ENCODE results near the gene GJC2. TPM values are rescaled to one million over a fixed set of nuclear protein-coding genes. Genes with fewer than 3 reads are reported as not detected.
"Not testable (repeated sequence)": the region's sequence is repeated elsewhere in the genome, so short reads cannot be mapped to it uniquely, and the experiment has no call there.

The GJC2 gene
- total RNA-seq, 1 donor from 2014 or later = 2.8 TPM

GRCh38 chr1:228173528-228174481, 24.1 kb downstream of the GJC2 start:
- DNase-seq (ENCODE audit: low spot score) = not testable (repeated sequence)

- DNase-seq (ENCODE audit: low spot score) = no peak
These were observed 25.0 kb downstream of the GJC2 start for GRCh38 chr1:228174482-228175315.

GRCh38 chr1:228175316-228176023, 25.7 kb downstream of the GJC2 start:
- no peak for DNase-seq (ENCODE audit: low spot score)

GRCh38 chr1:228176024-228176395, 26.3 kb downstream of the GJC2 start:
- DNase-seq (ENCODE audit: low spot score) = no peak

- DNase-seq (ENCODE audit: low spot score) = no peak
These were observed 26.9 kb downstream of the GJC2 start for GRCh38 chr1:228176461-228177182.

- DNase-seq (ENCODE audit: low spot score) = no peak
These were observed 27.4 kb downstream of the GJC2 start for GRCh38 chr1:228177183-228177475.

GRCh38 chr1:228177721-228178710, 28.3 kb downstream of the GJC2 start:
- no peak for DNase-seq (ENCODE audit: low spot score)

GRCh38 chr1:228178737-228179684, 29.3 kb downstream of the GJC2 start:
- DNase-seq (ENCODE audit: low spot score) = no peak

- no peak for DNase-seq (ENCODE audit: low spot score)
These were observed 30.7 kb downstream of the GJC2 start for GRCh38 chr1:228180271-228180958.

GRCh38 chr1:228180959-228181644, 31.4 kb downstream of the GJC2 start:
- no peak for DNase-seq (ENCODE audit: low spot score)

GRCh38 chr1:228181645-228182034, 31.9 kb downstream of the GJC2 start:
- DNase-seq (ENCODE audit: low spot score) = no peak

- DNase-seq (ENCODE audit: low spot score) = no peak
These were observed 32.7 kb downstream of the GJC2 start for GRCh38 chr1:228182296-228183030.

- no peak for DNase-seq (ENCODE audit: low spot score)
These were observed 34.4 kb downstream of the GJC2 start for GRCh38 chr1:228184152-228184551.

GRCh38 chr1:228185641-228185965, 35.9 kb downstream of the GJC2 start:
- no peak for DNase-seq (ENCODE audit: low spot score)

GRCh38 chr1:228188249-228188648, 38.5 kb downstream of the GJC2 start:
- DNase-seq (ENCODE audit: low spot score) = not testable (repeated sequence)

GRCh38 chr1:228190182-228190581, 40.5 kb downstream of the GJC2 start:
- no peak for DNase-seq (ENCODE audit: low spot score)

- DNase-seq (ENCODE audit: low spot score) = no peak
These were observed 41.0 kb downstream of the GJC2 start for GRCh38 chr1:228190778-228191177.

Data from mucosa of gallbladder (tissue), 1 donor.